Activated naive CD4-positive, alpha-beta T cell treated with anti-CD3 and anti-CD28 coated beads for 36 hours (primary cell): Measurements from ENCODE around the gene KIF26B. TPM values are rescaled to one million over a fixed set of nuclear protein-coding genes. Genes with fewer than 3 reads are reported as not detected.

Source experiments
- CTCF ChIA-PET: fragments of 350-600 bp; sonication (Branson Sonifier 250); formaldehyde crosslinking; loops from one replicate; lab custom pipeline; 2021; ENCODE audit warnings: antibody characterized with exemption; lab: Charles Lee
- DNase-seq: peaks from one replicate; pipeline ENCODE4 v3.0.0-alpha.2; 2020
- H3K27ac Mint-ChIP-seq: one replicate; pipeline ENCODE4 v1.8.0; 2021; ENCODE audit warnings: mild to moderate bottlenecking, mixed read lengths
- H3K27me3 Mint-ChIP-seq: one replicate; pipeline ENCODE4 v1.8.0; 2021; ENCODE audit warnings: low read depth, mixed read lengths
- H3K36me3 Mint-ChIP-seq: one replicate; pipeline ENCODE4 v1.8.0; 2021; ENCODE audit warnings: low read depth, mixed read lengths
- H3K4me1 Mint-ChIP-seq: one replicate; pipeline ENCODE4 v1.8.0; 2021; ENCODE audit warnings: low read depth, mixed read lengths
- H3K4me3 Mint-ChIP-seq: one replicate; pipeline ENCODE4 v1.8.0; 2021; ENCODE audit warnings: mild to moderate bottlenecking, moderate library complexity, mixed read lengths
- H3K9me3 Mint-ChIP-seq: one replicate; pipeline ENCODE4 v1.8.0; 2021; ENCODE audit warnings: mixed read lengths
- intact Hi-C: fragments of 100-400 bp; cut with micrococcal nuclease; formaldehyde crosslinking; loops from one replicate; pipeline ENCODE4 v1.15.1; 2023
- total RNA-seq, 2 experiments: library from RNA; stranded (reverse); gene quantifications; one replicate each; pipeline ENCODE4 v1.2.3, GENCODE V29; 2021

Gene KIF26B
- total RNA-seq, 2 experiments from 2014 or later = 0.05 TPM; not detected in 1

- Mint-ChIP-seq H3K27ac (no peak overlapping the region), H3K27me3 (peaks cover 20% of the 10 kb centered on the region), H3K9me3 (peaks cover 7% of the 10 kb centered on the region), H3K4me1 (no peaks in the 10 kb centered on the region), H3K36me3 (peaks cover 1% of the 10 kb centered on the region), H3K4me3 (no peak overlapping the region)
- CTCF ChIA-PET = no interaction called here
- no peak for DNase-seq
- intact Hi-C loops = no loop called here
Measured at GRCh38 chr1:245201827-245202226, 47.0 kb downstream of the KIF26B start.

GRCh38 chr1:245205396-245205795 is 50.6 kb downstream of the KIF26B start:
- H3K4me1 Mint-ChIP-seq = no peaks in the 10 kb centered on the region
- H3K27me3 Mint-ChIP-seq = peaks cover 5% of the 10 kb centered on the region
- H3K4me3 Mint-ChIP-seq = no peak overlapping the region
- CTCF ChIA-PET = no interaction called here
- intact Hi-C loops = no loop called here
- H3K9me3 Mint-ChIP-seq = peaks cover 19% of the 10 kb centered on the region
- H3K36me3 Mint-ChIP-seq = peaks cover 3% of the 10 kb centered on the region
- DNase-seq = no peak
- H3K27ac Mint-ChIP-seq = no peak overlapping the region

GRCh38 chr1:245205864-245206263 is 51.1 kb downstream of the KIF26B start:
- Mint-ChIP-seq H3K36me3 (peaks cover 3% of the 10 kb centered on the region), H3K27me3 (peaks cover 3% of the 10 kb centered on the region), H3K27ac (no peak overlapping the region), H3K4me1 (no peaks in the 10 kb centered on the region), H3K4me3 (no peak overlapping the region), H3K9me3 (peaks cover 19% of the 10 kb centered on the region)
- DNase-seq = no peak
- CTCF ChIA-PET = no interaction called here
- intact Hi-C loops = no loop called here

- intact Hi-C loops = no loop called here
- Mint-ChIP-seq H3K36me3 (peaks cover 3% of the 10 kb centered on the region), H3K9me3 (peaks cover 19% of the 10 kb centered on the region), H3K27ac (no peak overlapping the region), H3K4me3 (no peak overlapping the region), H3K4me1 (no peaks in the 10 kb centered on the region), H3K27me3 (peaks cover under 1% of the 10 kb centered on the region)
- DNase-seq = no peak
- CTCF ChIA-PET = no interaction called here
Measured at GRCh38 chr1:245207056-245207638, 52.4 kb downstream of the KIF26B start.

- no peaks in the 10 kb centered on the region for H3K27me3 Mint-ChIP-seq
- no peak for DNase-seq
- intact Hi-C loops = no loop called here
- peaks cover 3% of the 10 kb centered on the region for H3K36me3 Mint-ChIP-seq
- CTCF ChIA-PET = no interaction called here
- H3K9me3 Mint-ChIP-seq = peaks cover 19% of the 10 kb centered on the region
- no peak overlapping the region for H3K27ac Mint-ChIP-seq
- H3K4me1 Mint-ChIP-seq = no peaks in the 10 kb centered on the region
- no peak overlapping the region for H3K4me3 Mint-ChIP-seq
Measured at GRCh38 chr1:245207801-245208200, 53.0 kb downstream of the KIF26B start.

- no peak overlapping the region for H3K4me3 Mint-ChIP-seq
- H3K9me3 Mint-ChIP-seq = peaks cover 19% of the 10 kb centered on the region
- no peaks in the 10 kb centered on the region for H3K27me3 Mint-ChIP-seq
- intact Hi-C loops = no loop called here
- H3K27ac Mint-ChIP-seq = no peak overlapping the region
- H3K36me3 Mint-ChIP-seq = peaks cover 3% of the 10 kb centered on the region
- CTCF ChIA-PET = no interaction called here
- DNase-seq = no peak
- no peaks in the 10 kb centered on the region for H3K4me1 Mint-ChIP-seq
Measured at GRCh38 chr1:245209658-245210435, 55.1 kb downstream of the KIF26B start.

GRCh38 chr1:245211035-245211749 is 56.4 kb downstream of the KIF26B start:
- H3K9me3 Mint-ChIP-seq = peaks cover 17% of the 10 kb centered on the region
- intact Hi-C loops = no loop called here
- peaks cover 3% of the 10 kb centered on the region for H3K36me3 Mint-ChIP-seq
- no peak overlapping the region for H3K4me3 Mint-ChIP-seq
- CTCF ChIA-PET = no interaction called here
- no peak for DNase-seq
- no peak overlapping the region for H3K27ac Mint-ChIP-seq
- H3K4me1 Mint-ChIP-seq = no peaks in the 10 kb centered on the region
- no peaks in the 10 kb centered on the region for H3K27me3 Mint-ChIP-seq

- no peaks in the 10 kb centered on the region for H3K27me3 Mint-ChIP-seq
- DNase-seq = no peak
- peaks cover 3% of the 10 kb centered on the region for H3K36me3 Mint-ChIP-seq
- CTCF ChIA-PET = no interaction called here
- intact Hi-C loops = no loop called here
- H3K4me1 Mint-ChIP-seq = no peaks in the 10 kb centered on the region
- H3K4me3 Mint-ChIP-seq = no peak overlapping the region
- H3K9me3 Mint-ChIP-seq = peaks cover 13% of the 10 kb centered on the region
- H3K27ac Mint-ChIP-seq = no peak overlapping the region
Measured at GRCh38 chr1:245211761-245212160, 57.0 kb downstream of the KIF26B start.

GRCh38 chr1:245212221-245212710 is 57.5 kb downstream of the KIF26B start:
- H3K4me1 Mint-ChIP-seq = no peaks in the 10 kb centered on the region
- no peak overlapping the region for H3K4me3 Mint-ChIP-seq
- peaks cover 8% of the 10 kb centered on the region for H3K9me3 Mint-ChIP-seq
- intact Hi-C loops = no loop called here
- CTCF ChIA-PET = no interaction called here
- no peaks in the 10 kb centered on the region for H3K27me3 Mint-ChIP-seq
- H3K27ac Mint-ChIP-seq = no peak overlapping the region
- no peaks in the 10 kb centered on the region for H3K36me3 Mint-ChIP-seq
- DNase-seq = no peak

GRCh38 chr1:245213066-245213831 is 58.5 kb downstream of the KIF26B start:
- no peaks in the 10 kb centered on the region for H3K9me3 Mint-ChIP-seq
- intact Hi-C loops = no loop called here
- CTCF ChIA-PET = interaction anchor here (1.0 kb wide), 1 partner anchor 60 kb away, joined by 3 read pairs; no protein-coding TSS in a partner anchor

GRCh38 chr1:245215071-245215470 is 60.3 kb downstream of the KIF26B start:
- DNase-seq = no peak
- Mint-ChIP-seq H3K4me1 (no peaks in the 10 kb centered on the region), H3K27ac (no peak overlapping the region), H3K9me3 (no peaks in the 10 kb centered on the region), H3K4me3 (no peak overlapping the region), H3K27me3 (no peaks in the 10 kb centered on the region), H3K36me3 (no peaks in the 10 kb centered on the region)
- CTCF ChIA-PET = no interaction called here
- intact Hi-C loops = no loop called here

More at GRCh38 chr1:245213066-245213831, 58.5 kb downstream of the KIF26B start:
- no peaks in the 10 kb centered on the region for H3K4me1 Mint-ChIP-seq
- H3K27me3 Mint-ChIP-seq = no peaks in the 10 kb centered on the region
- H3K4me3 Mint-ChIP-seq = no peak overlapping the region
- H3K27ac Mint-ChIP-seq = no peak overlapping the region
- DNase-seq = no peak
- H3K36me3 Mint-ChIP-seq = no peaks in the 10 kb centered on the region
